Femur (tissue), 1 donor: ENCODE data around the gene C5orf47.

Experiments
- DNase-seq: peaks from one replicate; pipeline ENCODE4 v3.0.0-alpha.2; 2017

Gene C5orf47

GRCh38 chr5:173988554-173989431 lies at the start of gene C5orf47:
Gene C5orf47, plus strand, starts transcription at chr5:173989170. Its CDS starts 94 bp downstream, at chr5:173989264.
- DNase-seq: no peak

- no peak for DNase-seq
Measured at GRCh38 chr5:173940269-173940668, 48.7 kb upstream of the C5orf47 start.

GRCh38 chr5:173941102-173941501 lies 47.9 kb upstream of the C5orf47 start:
- no peak for DNase-seq

GRCh38 chr5:173941758-173942401 lies 47.1 kb upstream of the C5orf47 start:
- DNase-seq: no peak

GRCh38 chr5:173944511-173944910 lies 44.5 kb upstream of the C5orf47 start:
- peak; percentile 71 for DNase-seq

- no peak for DNase-seq
Measured at GRCh38 chr5:173945160-173945559, 43.8 kb upstream of the C5orf47 start.

- no peak for DNase-seq
Measured at GRCh38 chr5:173946323-173946722, 42.6 kb upstream of the C5orf47 start.

- DNase-seq: no peak
Measured at GRCh38 chr5:173950829-173951228, 38.1 kb upstream of the C5orf47 start.

GRCh38 chr5:173953528-173954090 lies 35.4 kb upstream of the C5orf47 start:
- DNase-seq: no peak

GRCh38 chr5:173954671-173955521 lies 34.1 kb upstream of the C5orf47 start:
- DNase-seq: no peak

GRCh38 chr5:173960986-173961385 lies 28.0 kb upstream of the C5orf47 start:
- no peak for DNase-seq

GRCh38 chr5:173961418-173961817 lies 27.6 kb upstream of the C5orf47 start:
- no peak for DNase-seq

- DNase-seq: no peak
Measured at GRCh38 chr5:173962436-173962972, 26.5 kb upstream of the C5orf47 start.

GRCh38 chr5:173963182-173963838 lies 25.7 kb upstream of the C5orf47 start:
- no peak for DNase-seq

GRCh38 chr5:173963867-173964441 lies 25.0 kb upstream of the C5orf47 start:
- DNase-seq: peak; percentile 39

GRCh38 chr5:173964506-173964905 lies 24.5 kb upstream of the C5orf47 start:
- no peak for DNase-seq

GRCh38 chr5:173967241-173967640 lies 21.7 kb upstream of the C5orf47 start:
- DNase-seq: no peak

GRCh38 chr5:173968154-173968797 lies 20.7 kb upstream of the C5orf47 start:
- DNase-seq: no peak

GRCh38 chr5:173969167-173970049 lies 19.6 kb upstream of the C5orf47 start:
- DNase-seq: no peak
